NCI-H2029 (cell line): ENCODE measurements around the gene KCNC1.
A peak's percentile ranks its signal among the peaks of the same experiment; 100 is the strongest.

ENCODE experiments used
- DNase-seq: peaks from one replicate; lab custom pipeline; 2025; lab: John Stamatoyannopoulos, UW

KCNC1 gene

GRCh38 chr11:17827006-17827405 is 92.4 kb downstream of the KCNC1 start:
- DNase-seq = peak; percentile 57

DNA sequence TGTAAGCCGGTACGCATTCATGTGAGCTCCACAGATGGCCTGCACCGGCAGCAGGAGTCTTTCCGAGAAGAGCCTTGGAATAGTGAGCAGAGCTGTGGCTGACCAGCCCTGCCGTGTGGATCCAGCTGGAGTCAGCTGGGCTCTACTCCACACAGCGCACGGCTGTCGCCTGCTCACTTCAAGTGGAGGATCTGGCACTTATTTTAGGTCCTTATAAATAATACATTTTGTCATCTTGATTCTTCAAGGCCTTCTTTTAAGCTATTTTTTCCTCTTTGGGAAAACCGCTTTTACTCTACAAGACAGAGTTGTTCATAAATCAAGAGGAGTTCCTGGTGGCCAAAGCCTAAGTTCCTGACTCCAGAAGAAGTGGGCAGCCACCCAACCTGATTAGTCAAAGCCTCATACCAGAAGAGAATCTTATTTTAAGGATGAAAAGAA is 93.8 kb downstream of the KCNC1 start:
- DNase-seq = no peak

GRCh38 chr11:17831228-17831627 is 96.6 kb downstream of the KCNC1 start:
- no peak for DNase-seq

DNA sequence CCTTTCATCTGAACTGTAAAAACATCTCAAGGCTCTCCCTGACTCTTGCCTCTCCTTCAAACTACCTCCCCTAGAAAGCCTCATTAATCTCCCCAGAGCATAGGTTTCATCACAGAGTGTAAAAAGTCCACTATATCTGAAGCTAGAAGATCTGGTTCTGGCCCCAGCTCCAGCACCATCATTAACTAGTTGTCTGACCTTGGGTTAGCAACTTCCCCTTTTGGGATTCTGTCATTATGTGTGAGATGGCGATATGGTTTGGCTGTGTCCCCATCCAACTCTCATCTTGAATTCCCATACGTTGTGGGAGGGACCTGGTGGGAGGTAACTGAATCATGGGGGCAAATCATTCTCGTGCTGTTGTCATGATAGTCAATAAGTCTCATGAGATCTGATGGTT is 97.3 kb downstream of the KCNC1 start:
- no peak for DNase-seq
